ENCODE measurements around the gene DAPL1.
"Not testable (repeated sequence)": the region's sequence is repeated elsewhere in the genome, so short reads cannot be mapped to it uniquely, and the experiment has no call there.

GRCh38 chr2:158847526-158847925 lies 52.4 kb downstream of the DAPL1 start:
- not testable (repeated sequence) for TF ChIP-seq CTCF (IDR thresholded peaks at IDR 0.05); POLR2AphosphoS5 (IDR thresholded peaks at IDR 0.05; ENCODE audit: insufficient read depth in 1 of 2, low read depth in 1 of 2)
